ENCODE results near the gene KRTAP5-8. TPM values are rescaled to one million over a fixed set of nuclear protein-coding genes. Genes with fewer than 3 reads are reported as not detected.

KRTAP5-8 gene
- total and polyA plus RNA-seq, 2 experiments from 2014 or later = not detected

Small RNA genes within 50 kb of the gene (small RNA-seq; reads per million reads assigned to genes)
- gene AP000867.1 = not detected
- not detected for gene KRTAP5-14P

Other genes with a start within 250 kb of the KRTAP5-8 start
- gene DHCR7, start 89.6 kb upstream of the KRTAP5-8 start, total RNA-seq = 140 and 159 TPM in 2 replicates
- gene DHCR7, start 89.6 kb upstream of the KRTAP5-8 start, polyA plus RNA-seq = 267 and 303 TPM in 2 replicates
- gene NADSYN1, start 84.8 kb upstream of the KRTAP5-8 start, total RNA-seq = 42.0 and 49.1 TPM in 2 replicates
- 43.7 and 68.7 TPM in 2 replicates for gene NADSYN1, start 84.8 kb upstream of the KRTAP5-8 start, polyA plus RNA-seq
- 0.12 TPM in 1 of 2 replicates, not detected in the other for gene KRTAP5-7, start 10.8 kb upstream of the KRTAP5-8 start, total RNA-seq
- not detected in 2 replicates for gene KRTAP5-7, start 10.8 kb upstream of the KRTAP5-8 start, polyA plus RNA-seq
- 0.23 TPM in 1 of 2 replicates, not detected in the other for gene KRTAP5-9, start 10.4 kb downstream of the KRTAP5-8 start, total RNA-seq
- gene KRTAP5-9, start 10.4 kb downstream of the KRTAP5-8 start, polyA plus RNA-seq = 0.13 TPM in 1 of 2 replicates, not detected in the other
- not detected in 2 replicates for gene KRTAP5-10, start 27.5 kb downstream of the KRTAP5-8 start, total RNA-seq
- gene KRTAP5-10, start 27.5 kb downstream of the KRTAP5-8 start, polyA plus RNA-seq = 0.12 TPM in 1 of 2 replicates, not detected in the other
- gene KRTAP5-11, start 44.9 kb downstream of the KRTAP5-8 start, total RNA-seq = not detected in 2 replicates
- not detected in 2 replicates for gene KRTAP5-11, start 44.9 kb downstream of the KRTAP5-8 start, polyA plus RNA-seq